GM10248 (cell line): Measurements from ENCODE around the gene ATG4B.

Experiments
- CTCF ChIA-PET: fragments of 300-600 bp; sonication (Branson Sonifier 250); formaldehyde crosslinking; extraction: SDS; loops from one replicate; lab custom pipeline; 2021; ENCODE audit warnings: antibody characterized with exemption; lab: Yijun Ruan, JAX
- POLR2A ChIA-PET: fragments of 350-650 bp; sonication (Branson Sonifier 250); formaldehyde crosslinking; extraction: SDS; loops from one replicate; lab custom pipeline; 2020; ENCODE audit warnings: antibody characterized with exemption; lab: Yijun Ruan, JAX
- DNase-seq: peaks from one replicate; pipeline ENCODE4 v3.0.0; 2012; ENCODE audit errors: extremely low spot score
- TF ChIP-seq, protein P1 (sequence below): IDR thresholded peaks from 2 replicates; pipeline ENCODE4 v1.5.1; 2012; ENCODE audit warnings: mild to moderate bottlenecking, low read depth; ENCODE audit errors: extremely low read depth, missing control alignments, control extremely low read depth

The ATG4B gene

GRCh38 chr2:241645915-241646645 is 8.6 kb downstream of the ATG4B start:
- ChIA-PET CTCF (interaction anchor here (0.7 to 1.5 kb wide), 3 partner anchors 13 to 79 kb away, joined by 3 read pairs; no protein-coding TSS in a partner anchor), POLR2A (interaction anchor here (0.6 kb wide), 1 partner anchor 32 kb away, joined by 6 read pairs; no protein-coding TSS in a partner anchor)
- TF ChIP-seq, protein P1, sequence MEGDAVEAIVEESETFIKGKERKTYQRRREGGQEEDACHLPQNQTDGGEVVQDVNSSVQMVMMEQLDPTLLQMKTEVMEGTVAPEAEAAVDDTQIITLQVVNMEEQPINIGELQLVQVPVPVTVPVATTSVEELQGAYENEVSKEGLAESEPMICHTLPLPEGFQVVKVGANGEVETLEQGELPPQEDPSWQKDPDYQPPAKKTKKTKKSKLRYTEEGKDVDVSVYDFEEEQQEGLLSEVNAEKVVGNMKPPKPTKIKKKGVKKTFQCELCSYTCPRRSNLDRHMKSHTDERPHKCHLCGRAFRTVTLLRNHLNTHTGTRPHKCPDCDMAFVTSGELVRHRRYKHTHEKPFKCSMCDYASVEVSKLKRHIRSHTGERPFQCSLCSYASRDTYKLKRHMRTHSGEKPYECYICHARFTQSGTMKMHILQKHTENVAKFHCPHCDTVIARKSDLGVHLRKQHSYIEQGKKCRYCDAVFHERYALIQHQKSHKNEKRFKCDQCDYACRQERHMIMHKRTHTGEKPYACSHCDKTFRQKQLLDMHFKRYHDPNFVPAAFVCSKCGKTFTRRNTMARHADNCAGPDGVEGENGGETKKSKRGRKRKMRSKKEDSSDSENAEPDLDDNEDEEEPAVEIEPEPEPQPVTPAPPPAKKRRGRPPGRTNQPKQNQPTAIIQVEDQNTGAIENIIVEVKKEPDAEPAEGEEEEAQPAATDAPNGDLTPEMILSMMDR, result no peak
- DNase-seq, result no peak

DNA sequence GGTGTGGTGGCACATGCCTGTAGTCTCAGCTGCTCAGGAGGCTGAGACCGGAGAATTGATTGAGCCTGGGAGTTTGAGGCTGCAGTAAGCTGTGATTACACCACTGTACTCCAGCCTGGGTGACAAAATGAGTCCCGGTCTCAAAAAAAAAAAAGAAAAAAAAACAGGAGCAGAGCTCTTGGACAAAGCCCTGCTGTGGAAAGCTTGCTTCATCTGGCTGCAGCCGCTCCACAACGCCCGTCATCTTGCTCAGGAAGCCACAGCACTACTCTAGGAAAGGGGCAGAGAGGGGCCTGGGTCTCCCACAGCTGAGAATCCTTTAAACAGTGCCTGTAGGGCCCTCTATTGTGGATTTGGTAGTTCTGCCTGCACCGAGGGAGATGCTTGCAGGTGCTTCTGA is 11.0 kb downstream of the ATG4B start:
- CTCF ChIA-PET, result interaction anchor here (1.0 to 1.5 kb wide), 3 partner anchors 10 to 53 kb away, joined by 3 read pairs; no protein-coding TSS in a partner anchor
- POLR2A ChIA-PET, result no interaction called here
- TF ChIP-seq, protein P1, result no peak
- DNase-seq, result no peak

- no peak for DNase-seq
- ChIA-PET POLR2A (no interaction called here), CTCF (interaction anchor here (0.7 to 1.5 kb wide), 4 partner anchors 9 to 229 kb away, joined by 3 read pairs; no protein-coding TSS in a partner anchor)
- TF ChIP-seq, protein P1, result no peak
Measured at GRCh38 chr2:241649404-241649803, 11.9 kb downstream of the ATG4B start.

DNA sequence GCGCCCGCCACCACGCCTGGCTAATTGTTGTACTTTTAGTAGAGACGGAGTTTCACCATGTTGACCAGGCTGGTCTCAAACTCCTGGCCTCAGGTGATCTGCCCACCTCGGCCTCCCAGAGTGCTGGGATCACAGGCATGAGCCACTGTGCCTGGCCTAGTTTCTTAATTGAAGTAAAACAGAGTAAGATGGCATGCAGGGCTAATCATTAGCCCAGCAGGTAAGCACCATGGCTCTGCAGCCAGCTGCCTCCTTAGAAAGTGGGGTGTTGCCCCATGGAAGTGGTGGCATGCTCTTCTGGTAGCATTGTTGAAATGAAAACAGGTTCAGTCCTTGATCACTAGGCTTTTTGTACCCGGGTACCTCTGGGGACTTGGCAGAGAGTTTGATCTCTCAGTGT is 12.4 kb downstream of the ATG4B start:
- DNase-seq, result no peak
- ChIA-PET POLR2A (no interaction called here), CTCF (interaction anchor here (0.7 to 1.5 kb wide), 3 partner anchors 8 to 229 kb away, joined by 3 read pairs; no protein-coding TSS in a partner anchor)
- TF ChIP-seq, protein P1, result no peak

- TF ChIP-seq, protein P1, result no peak
- no peak for DNase-seq
- CTCF ChIA-PET, result no interaction called here
- POLR2A ChIA-PET, result no interaction called here
Measured at GRCh38 chr2:241652142-241652541, 14.6 kb downstream of the ATG4B start.

DNA sequence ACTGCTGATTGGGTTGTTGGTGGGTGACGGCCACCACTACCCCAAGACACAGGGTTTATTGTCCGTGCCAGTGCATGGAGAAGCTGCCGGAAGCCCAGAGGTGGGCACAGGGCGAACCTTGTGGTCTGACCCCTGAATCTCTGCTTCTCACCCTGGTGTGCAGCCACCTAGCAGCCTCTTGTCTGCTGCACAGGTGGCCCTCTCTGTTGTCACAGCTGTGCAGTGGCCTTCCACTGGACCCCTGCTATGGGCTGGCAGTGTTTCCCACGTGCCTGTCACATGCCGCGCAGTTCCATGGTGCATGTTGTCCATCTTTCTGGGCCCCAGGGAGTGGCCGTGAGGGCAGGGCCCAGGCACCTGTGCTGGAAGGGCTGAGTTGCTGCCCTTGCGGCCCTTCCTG is 15.2 kb downstream of the ATG4B start:
- TF ChIP-seq, protein P1, result no peak
- CTCF ChIA-PET, result no interaction called here
- POLR2A ChIA-PET, result no interaction called here
- DNase-seq, result no peak
